ENCODE data around the gene NR1D1. TPM values are rescaled to one million over a fixed set of nuclear protein-coding genes. Genes with fewer than 3 reads are reported as not detected.

The NR1D1 gene
- total and polyA plus RNA-seq, 2 of the 8 experiments (the other 6 are each of a cell fraction or from before 2014, with no cell fraction given): 1.5 to 4.6 TPM

DNA sequence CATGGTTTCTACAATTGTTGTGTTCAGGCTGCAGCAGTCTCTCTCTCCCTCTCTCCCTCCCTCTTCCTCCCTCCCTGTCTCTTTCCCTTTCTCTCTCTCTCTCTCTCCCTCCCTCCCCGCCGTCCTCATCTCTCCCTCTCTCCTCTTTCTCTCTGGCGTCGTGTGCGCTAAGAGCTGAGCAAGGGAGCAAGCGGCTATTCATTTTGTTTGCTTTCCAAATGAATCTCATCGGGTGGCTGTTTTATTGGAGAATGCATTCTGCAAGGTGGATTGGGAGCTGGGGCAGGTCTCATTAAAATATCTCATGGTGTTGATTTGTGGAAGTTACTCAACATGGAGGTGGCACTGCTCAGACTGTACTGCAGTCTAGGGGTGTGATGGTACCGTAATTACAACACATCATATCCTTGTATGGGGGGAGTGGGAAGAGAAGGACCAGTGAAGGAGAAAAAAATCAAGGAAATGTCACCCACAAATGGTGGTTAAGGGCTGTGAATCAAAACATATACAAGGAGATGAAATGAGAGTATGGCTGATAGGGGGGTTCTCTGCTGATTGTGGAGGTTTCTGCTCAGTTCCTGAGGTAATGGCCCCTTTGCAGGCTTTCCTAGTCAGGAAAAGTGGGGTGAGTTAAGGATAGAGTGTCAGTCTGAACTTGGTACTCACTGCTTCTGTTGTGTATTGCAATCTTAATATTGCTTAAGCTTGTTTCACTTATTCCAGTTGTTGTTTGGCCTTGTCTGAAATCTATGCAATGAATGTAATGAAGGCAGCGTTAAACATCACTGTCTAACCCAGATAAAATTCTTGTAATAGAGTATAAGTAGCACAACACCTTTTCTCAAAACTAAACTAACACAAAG, 24.1 kb upstream of the NR1D1 start (continued):
- TF ChIP-seq RBBP5 (IDR thresholded peaks at IDR 0.05; ENCODE audit: borderline replicate concordance, low read depth, low read length): peak; percentile 76; the same call in 1 of the 2 replicates
- TF ChIP-seq ASH2L (IDR thresholded peaks at IDR 0.05; ENCODE audit: low read length): no peak
- TF ChIP-seq HDAC6 (IDR thresholded peaks at IDR 0.05; ENCODE audit: low read depth, low read length): no peak
- TF ChIP-seq KDM5A (IDR thresholded peaks at IDR 0.05; ENCODE audit: low read length): no peak
- TF ChIP-seq EP300 (IDR thresholded peaks at IDR 0.05; ENCODE audit: borderline replicate concordance in 1 of 2, low read depth in 2 of 2, low read length in 2 of 2): no peak
- TF ChIP-seq CREB1 (IDR thresholded peaks at IDR 0.05): no peak
- TF ChIP-seq SIN3A (conservative IDR thresholded peaks at IDR 0.05 in 1 of 2, IDR thresholded peaks at IDR 0.05 in 1 of 2; ENCODE audit: low read depth in 1 of 2, low read length in 2 of 2): peak; percentile 61 to 77; a peak in 2 of 4 replicates
- no peak for TF ChIP-seq SRF (IDR thresholded peaks at IDR 0.05; ENCODE audit: low read depth, low read length)
- no peak for TF ChIP-seq KDM4A (IDR thresholded peaks at IDR 0.05; ENCODE audit: low read depth, low read length, severe bottlenecking)
- TF ChIP-seq SAP30 (IDR thresholded peaks at IDR 0.05; ENCODE audit: insufficient read depth, insufficient replicate concordance, low read length): peak; percentile 19
- TF ChIP-seq ATF2 (IDR thresholded peaks at IDR 0.05; ENCODE audit: low read length): no peak
- TF ChIP-seq EZH2 (IDR thresholded peaks at IDR 0.05; ENCODE audit: low read depth, low read length, severe bottlenecking): no peak
- no peak for TF ChIP-seq HDAC2 (IDR thresholded peaks at IDR 0.05; ENCODE audit: borderline replicate concordance in 1 of 2, low read depth in 2 of 2, low read length in 2 of 2)
- no peak for TF ChIP-seq GTF2F1 (IDR thresholded peaks at IDR 0.05; ENCODE audit: borderline replicate concordance, low read depth, low read length)
- TF ChIP-seq SIX5 (IDR thresholded peaks at IDR 0.05; ENCODE audit: low read depth, low read length): no peak
- no peak for TF ChIP-seq SP4 (IDR thresholded peaks at IDR 0.05; ENCODE audit: low read length)
- no peak for TF ChIP-seq TCF12 (IDR thresholded peaks at IDR 0.05; ENCODE audit: low read depth, low read length)

Measured in H1 (cell line).